BE2C (cell line): ENCODE results near the gene FN1.

Experiments
- DNase-seq: peaks from one replicate; pipeline ENCODE4 v3.0.0-alpha.2; 2020
- H3K27me3 ChIP-seq: fragments of 250-450 bp; sonication (Bioruptor Pico); 2 replicates; pipeline ENCODE4 v1.5.1; 2020; ENCODE audit warnings: mild to moderate bottlenecking
- H3K36me3 ChIP-seq: fragments of 250-450 bp; sonication (Bioruptor Pico); 2 replicates; pipeline ENCODE4 v1.5.1; 2020; ENCODE audit warnings: mild to moderate bottlenecking
- H3K4me1 ChIP-seq: fragments of 250-450 bp; sonication (Bioruptor Pico); 2 replicates; pipeline ENCODE4 v1.5.1; 2020
- H3K4me3 ChIP-seq: 2 replicates; pipeline ENCODE4 v1.5.1; 2011; ENCODE audit warnings: low read depth, low read length
- H3K9me3 ChIP-seq: fragments of 250-450 bp; sonication (Bioruptor Pico); 2 replicates; pipeline ENCODE4 v1.5.1; 2020
- TF ChIP-seq, protein P1 (sequence below): IDR thresholded peaks from 2 replicates; pipeline ENCODE4 v1.5.1; 2012; ENCODE audit warnings: mild to moderate bottlenecking, low read depth, low read length

FN1 gene

GRCh38 chr2:215397632-215398341 is 38.1 kb downstream of the FN1 start:
- Histone ChIP-seq H3K9me3 (no peaks in the 10 kb centered on the region), H3K27me3 (no peaks in the 10 kb centered on the region), H3K4me3 (no peak overlapping the region), H3K36me3 (no peaks in the 10 kb centered on the region; the same call in 1 of the 2 replicates), H3K4me1 (no peaks in the 10 kb centered on the region)
- no peak for DNase-seq
- TF ChIP-seq, protein P1, sequence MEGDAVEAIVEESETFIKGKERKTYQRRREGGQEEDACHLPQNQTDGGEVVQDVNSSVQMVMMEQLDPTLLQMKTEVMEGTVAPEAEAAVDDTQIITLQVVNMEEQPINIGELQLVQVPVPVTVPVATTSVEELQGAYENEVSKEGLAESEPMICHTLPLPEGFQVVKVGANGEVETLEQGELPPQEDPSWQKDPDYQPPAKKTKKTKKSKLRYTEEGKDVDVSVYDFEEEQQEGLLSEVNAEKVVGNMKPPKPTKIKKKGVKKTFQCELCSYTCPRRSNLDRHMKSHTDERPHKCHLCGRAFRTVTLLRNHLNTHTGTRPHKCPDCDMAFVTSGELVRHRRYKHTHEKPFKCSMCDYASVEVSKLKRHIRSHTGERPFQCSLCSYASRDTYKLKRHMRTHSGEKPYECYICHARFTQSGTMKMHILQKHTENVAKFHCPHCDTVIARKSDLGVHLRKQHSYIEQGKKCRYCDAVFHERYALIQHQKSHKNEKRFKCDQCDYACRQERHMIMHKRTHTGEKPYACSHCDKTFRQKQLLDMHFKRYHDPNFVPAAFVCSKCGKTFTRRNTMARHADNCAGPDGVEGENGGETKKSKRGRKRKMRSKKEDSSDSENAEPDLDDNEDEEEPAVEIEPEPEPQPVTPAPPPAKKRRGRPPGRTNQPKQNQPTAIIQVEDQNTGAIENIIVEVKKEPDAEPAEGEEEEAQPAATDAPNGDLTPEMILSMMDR, result no peak

- DNase-seq, result no peak
- H3K36me3 ChIP-seq, result no peaks in the 10 kb centered on the region; the same call in 1 of the 2 replicates
- H3K4me1 ChIP-seq, result no peaks in the 10 kb centered on the region
- H3K9me3 ChIP-seq, result no peaks in the 10 kb centered on the region
- TF ChIP-seq, protein P1, result no peak
- H3K4me3 ChIP-seq, result no peak overlapping the region
- H3K27me3 ChIP-seq, result no peaks in the 10 kb centered on the region
Measured at GRCh38 chr2:215396595-215397313, 39.1 kb downstream of the FN1 start.

DNA sequence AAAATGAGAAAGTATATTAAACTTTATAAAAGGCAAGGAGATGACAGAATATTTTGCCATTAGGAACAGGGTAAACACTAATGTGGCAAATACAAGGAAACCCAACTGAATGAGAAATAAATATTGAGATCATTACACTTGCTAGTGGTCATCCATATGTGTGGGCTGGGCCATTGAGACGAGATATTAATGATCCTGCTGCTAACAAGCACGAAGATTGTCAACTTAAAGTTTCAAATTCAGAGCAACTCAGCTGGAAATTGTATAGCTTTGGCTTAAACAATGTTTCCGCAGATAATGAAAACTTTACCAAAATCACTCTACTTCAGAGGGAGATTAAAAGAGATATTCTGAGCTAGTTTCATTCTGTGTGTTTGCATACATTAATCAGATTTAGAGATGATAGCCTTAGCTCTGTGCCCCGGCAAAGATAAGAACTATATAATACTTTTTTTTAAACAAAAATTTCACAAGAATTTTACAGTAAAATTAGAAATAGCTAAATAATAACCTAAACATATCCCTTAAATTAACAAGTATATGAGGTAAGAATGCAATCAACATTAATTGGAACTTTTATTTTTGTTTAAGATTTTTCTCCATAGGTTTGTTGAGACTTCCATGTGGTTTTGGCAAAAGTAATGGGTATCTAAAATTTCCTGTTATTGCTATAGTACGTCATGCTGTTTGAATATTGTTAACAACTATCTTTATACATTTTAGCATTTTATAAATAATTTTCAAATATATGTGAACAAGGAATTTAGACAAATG is 40.0 kb downstream of the FN1 start:
- no peak for DNase-seq
- Histone ChIP-seq H3K4me3 (no peak overlapping the region), H3K36me3 (no peaks in the 10 kb centered on the region; the same call in 1 of the 2 replicates), H3K9me3 (no peaks in the 10 kb centered on the region), H3K27me3 (no peaks in the 10 kb centered on the region), H3K4me1 (no peaks in the 10 kb centered on the region)
- TF ChIP-seq, protein P1, result no peak

- Histone ChIP-seq H3K4me1 (0 out of 2 replicates have a peak, but pooled peaks cover 4% of the 10 kb centered on the region), H3K9me3 (no peaks in the 10 kb centered on the region), H3K36me3 (no peaks in the 10 kb centered on the region; the same call in 1 of the 2 replicates), H3K4me3 (no peak overlapping the region), H3K27me3 (no peaks in the 10 kb centered on the region)
- TF ChIP-seq, protein P1, result no peak
- no peak for DNase-seq
Measured at GRCh38 chr2:215394102-215394805, 41.6 kb downstream of the FN1 start.

DNA sequence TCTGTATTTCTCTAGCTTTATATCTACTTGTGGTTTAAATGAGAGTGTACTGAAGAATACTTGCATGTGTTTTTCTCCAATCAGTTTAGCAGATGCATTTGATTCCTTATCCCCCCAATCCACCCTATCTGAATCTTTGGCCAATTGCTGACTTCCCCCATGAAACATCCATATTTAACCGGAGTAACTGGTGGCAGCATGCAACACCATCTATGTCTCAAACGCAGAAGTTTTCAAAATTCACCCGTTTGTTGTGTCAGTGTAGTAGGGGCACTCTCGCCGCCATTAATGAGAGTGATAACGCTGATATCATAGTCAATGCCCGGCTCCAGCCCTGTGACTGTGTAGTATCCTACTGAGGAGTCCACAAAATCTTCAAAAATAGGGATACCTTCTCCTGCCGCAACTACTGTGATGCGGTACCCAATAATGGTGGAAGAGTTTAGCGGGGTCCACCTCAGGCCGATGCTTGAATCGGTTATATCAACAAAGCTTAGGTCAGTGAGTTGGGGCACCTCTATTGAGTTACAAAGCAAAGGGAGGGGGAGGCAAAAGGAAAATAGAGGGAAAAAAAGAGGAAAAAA is 43.1 kb downstream of the FN1 start:
- Histone ChIP-seq H3K27me3 (no peaks in the 10 kb centered on the region), H3K36me3 (no peaks in the 10 kb centered on the region; the same call in 1 of the 2 replicates), H3K9me3 (no peaks in the 10 kb centered on the region), H3K4me3 (no peak overlapping the region), H3K4me1 (0 out of 2 replicates have a peak, but pooled peaks cover 4% of the 10 kb centered on the region)
- no peak for DNase-seq
- TF ChIP-seq, protein P1, result no peak
